Natural killer cell (primary cell): ENCODE results near the gene CGREF1. TPM values are rescaled to one million over a fixed set of nuclear protein-coding genes. Genes with fewer than 3 reads are reported as not detected.

Source experiments
- ATAC-seq, 3 donors: fragments of 150-1000 bp in 2 of 3; fragments of 200-7000 bp in 1 of 3; cut with Tn5 transposase; 1 replicate in 1 of 3; 2 replicates in 2 of 3; pipeline ENCODE4 v1.10.0; 2021; ENCODE audit warnings: mild to moderate bottlenecking in 2 of 3, moderate library complexity in 2 of 3
- DNase-seq, 2 donors: peaks; one replicate each; pipeline versions ENCODE4 v3.0.0 to v3.0.0-alpha.2; 2013 to 2021; ENCODE audit warnings: mixed read lengths in 1 of 2
- H3K27ac ChIP-seq: one replicate; pipeline ENCODE4 v1.5.1; 2013; ENCODE audit warnings: mild to moderate bottlenecking, low read length
- H3K27me3 ChIP-seq: one replicate; pipeline ENCODE4 v1.6.1; 2013; ENCODE audit warnings: low read length; ENCODE audit not compliant: control insufficient read depth, insufficient read depth
- H3K36me3 ChIP-seq: one replicate; pipeline ENCODE4 v1.6.1; 2013; ENCODE audit warnings: low read length; ENCODE audit not compliant: control insufficient read depth, insufficient read depth
- H3K4me1 ChIP-seq: one replicate; pipeline ENCODE4 v1.6.1; 2013; ENCODE audit warnings: low read length; ENCODE audit not compliant: control insufficient read depth, insufficient read depth
- H3K4me3 ChIP-seq: one replicate; pipeline ENCODE4 v1.5.1; 2013; ENCODE audit warnings: low read length
- H3K9me3 ChIP-seq: one replicate; pipeline ENCODE4 v1.6.1; 2013; ENCODE audit warnings: low read length; ENCODE audit not compliant: control insufficient read depth, insufficient read depth
- H3K27ac Mint-ChIP-seq, 2 donors: one replicate each; pipeline ENCODE4 v1.8.0; 2022; ENCODE audit warnings: mild to moderate bottlenecking in 2 of 2, mixed read lengths in 2 of 2, moderate library complexity in 1 of 2
- H3K27me3 Mint-ChIP-seq, 2 donors: one replicate each; pipeline ENCODE4 v1.8.0; 2022; ENCODE audit warnings: low read depth in 2 of 2, mixed read lengths in 2 of 2
- H3K36me3 Mint-ChIP-seq: one replicate; pipeline ENCODE4 v1.8.0; 2022; ENCODE audit warnings: mixed read lengths
- H3K4me1 Mint-ChIP-seq, 2 donors: one replicate each; pipeline ENCODE4 v1.8.0; 2022; ENCODE audit warnings: mixed read lengths in 2 of 2
- H3K4me3 Mint-ChIP-seq: one replicate; pipeline ENCODE4 v1.8.0; 2022; ENCODE audit warnings: mild to moderate bottlenecking, moderate library complexity, mixed read lengths
- H3K9me3 Mint-ChIP-seq, 2 donors: one replicate each; pipeline ENCODE4 v1.8.0; 2022; ENCODE audit warnings: mixed read lengths in 2 of 2
- CTCF ChIP-seq: fragments of 200-600 bp; IDR thresholded peaks from one replicate; pipeline ENCODE4 v1.8.0; 2022; ENCODE audit warnings: antibody characterized with exemption
- WGBS: methylation state at CpG from one replicate; pipeline ENCODE4 v1.1.7; 2013; ENCODE audit warnings: missing lambda C conversion rate; ENCODE audit not compliant: insufficient coverage; 5-methylcytosine and 5-hydroxymethylcytosine counted together
- intact Hi-C: fragments of 100-400 bp; cut with micrococcal nuclease; formaldehyde crosslinking; loops from one replicate; pipeline ENCODE4 v1.14.2; 2022
- total RNA-seq, 4 donors: library from RNA; stranded (reverse); fragments of 120-200 nt in 1 of 4; gene quantifications; one replicate each; pipeline versions ENCODE4 v1.2.3 to v1.2.4, GENCODE V29; 2013 to 2022

Gene CGREF1
- total RNA-seq, 3 donors from 2014 or later (not counting 1 experiment from before 2014, with no cell fraction given): not detected

GRCh38 chr2:27083410-27084296 lies 35.3 kb downstream of the CGREF1 start:
- TF ChIP-seq CTCF: no peak
- DNase-seq (no peak), ATAC-seq (no peak)
- Histone ChIP-seq H3K4me1 (peaks cover 45% of the 10 kb centered on the region), H3K4me3 (no peak overlapping the region), H3K27me3 (no peaks in the 10 kb centered on the region), H3K9me3 (no peaks in the 10 kb centered on the region), H3K27ac (no peak overlapping the region), H3K36me3 (no peaks in the 10 kb centered on the region)
- Mint-ChIP-seq H3K4me1 (peaks cover 29 to 43% of the 10 kb centered on the region in 2 donors), H3K27ac (no peak overlapping the region), H3K36me3 (no peaks in the 10 kb centered on the region), H3K4me3 (peak overlapping the region; percentile 17), H3K27me3 (no peaks in the 10 kb centered on the region), H3K9me3 (no peaks in the 10 kb centered on the region)
- intact Hi-C loops: loop anchor here (10.0 kb wide), 1 partner anchor 51 kb away; the partner anchor contains the start of genes PREB and PRR30
- 98% methylated on average over 20 of the region's 20 CpGs for WGBS

- no peaks in the 10 kb centered on the region for H3K27me3 ChIP-seq
- Mint-ChIP-seq H3K9me3 (no peaks in the 10 kb centered on the region), H3K27ac (no peak overlapping the region), H3K27me3 (no peaks in the 10 kb centered on the region), H3K4me3 (no peak overlapping the region), H3K4me1 (peaks cover 29 to 45% of the 10 kb centered on the region in 2 donors), H3K36me3 (no peaks in the 10 kb centered on the region)
- H3K4me1 ChIP-seq: peaks cover 45% of the 10 kb centered on the region
- no peaks in the 10 kb centered on the region for H3K9me3 ChIP-seq
- DNase-seq (no peak), ATAC-seq (no peak)
- no peak overlapping the region for H3K27ac ChIP-seq
- no peaks in the 10 kb centered on the region for H3K36me3 ChIP-seq
- intact Hi-C loops: loop anchor here (10.0 kb wide), 1 partner anchor 52 kb away; the partner anchor contains the start of genes PREB and PRR30
- no peak overlapping the region for H3K4me3 ChIP-seq
- no peak for TF ChIP-seq CTCF
- 97% methylated on average over 27 of the region's 27 CpGs for WGBS
Measured at GRCh38 chr2:27082773-27083409, 36.0 kb downstream of the CGREF1 start.

GRCh38 chr2:27081984-27082772 lies 36.8 kb downstream of the CGREF1 start:
- Histone ChIP-seq H3K4me3 (no peak overlapping the region), H3K4me1 (peaks cover 43% of the 10 kb centered on the region), H3K27ac (peak overlapping the region; percentile 62), H3K27me3 (no peaks in the 10 kb centered on the region), H3K36me3 (no peaks in the 10 kb centered on the region), H3K9me3 (no peaks in the 10 kb centered on the region)
- H3K27ac Mint-ChIP-seq: peak overlapping the region; percentile 86 to 92
- H3K4me1 Mint-ChIP-seq: peaks cover 27 to 45% of the 10 kb centered on the region in 2 donors
- 96% methylated on average over 38 of the region's 38 CpGs for WGBS
- H3K4me3 Mint-ChIP-seq: peak overlapping the region; percentile 81
- no peaks in the 10 kb centered on the region for H3K9me3 Mint-ChIP-seq
- H3K36me3 Mint-ChIP-seq: no peaks in the 10 kb centered on the region
- H3K27me3 Mint-ChIP-seq: no peaks in the 10 kb centered on the region
- intact Hi-C loops: loop anchor here (1.0 to 10.0 kb wide), 2 partner anchors 11 to 53 kb away; partner anchors contain the start of genes OST4, PREB and PRR30
- TF ChIP-seq CTCF: no peak
- ATAC-seq (no peak), DNase-seq (no peak)
